Tibial nerve (tissue), 4 donors: ENCODE results near the gene COA7. TPM values are rescaled to one million over a fixed set of nuclear protein-coding genes. Genes with fewer than 3 reads are reported as not detected.
"Not testable (repeated sequence)": the region's sequence is repeated elsewhere in the genome, so short reads cannot be mapped to it uniquely, and the experiment has no call there.

ENCODE experiments used
- DNase-seq, 2 donors: peaks; one replicate each; pipeline ENCODE4 v3.0.0-alpha.2; 2019; ENCODE audit warnings: low spot score in 2 of 2
- H3K27ac ChIP-seq, 4 donors: fragments of 200-600 bp; sonication (generic) in 3 of 4; one replicate each; pipeline ENCODE4 v1.5.1; 2017 to 2019; ENCODE audit warnings: mild to moderate bottlenecking in 1 of 4
- H3K27me3 ChIP-seq, 2 donors: fragments of 200-600 bp; sonication (generic) in 1 of 2; one replicate each; pipeline versions ENCODE4 v1.5.1 to v1.6.0; 2017 to 2019
- H3K36me3 ChIP-seq, 3 donors: fragments of 200-600 bp; sonication (generic); one replicate each; pipeline ENCODE4 v1.5.1; 2018 to 2019
- H3K4me1 ChIP-seq, 4 donors: fragments of 200-600 bp; sonication (generic) in 3 of 4; one replicate each; pipeline ENCODE4 v1.5.1; 2017 to 2019
- H3K4me3 ChIP-seq, 4 donors: fragments of 200-600 bp; sonication (generic) in 3 of 4; one replicate each; pipeline ENCODE4 v1.5.1; 2017 to 2019; ENCODE audit warnings: mild to moderate bottlenecking in 1 of 4, moderate library complexity in 1 of 4
- H3K9me3 ChIP-seq, 4 donors: fragments of 200-600 bp; sonication (generic) in 3 of 4; one replicate each; pipeline ENCODE4 v1.5.1; 2017 to 2019
- CTCF ChIP-seq, 5 experiments: fragments of 200-600 bp in 3 of 5; fragments of 450-650 bp in 2 of 5; sonication (generic) in 3 of 5; IDR thresholded peaks; one replicate each; pipeline ENCODE4 v1.5.1; 2016 to 2019; ENCODE audit warnings: antibody characterized with exemption in 5 of 5, mild to moderate bottlenecking in 3 of 5, moderate library complexity in 2 of 5
- EP300 ChIP-seq, 2 donors: sonication (generic); formaldehyde crosslinking; IDR thresholded peaks; one replicate each; pipeline ENCODE4 v1.6.1; 2017; ENCODE audit warnings: antibody characterized with exemption in 2 of 2, mild to moderate bottlenecking in 1 of 2
- POLR2A ChIP-seq, 2 donors: fragments of 450-650 bp; IDR thresholded peaks; one replicate each; pipeline ENCODE4 v1.6.1; 2017; ENCODE audit warnings: antibody characterized with exemption in 2 of 2, mild to moderate bottlenecking in 2 of 2, moderate library complexity in 2 of 2
- WGBS, 2 donors: methylation state at CpG; one replicate each; pipeline ENCODE4 v1.1.5; 2018; 5-methylcytosine and 5-hydroxymethylcytosine counted together
- total RNA-seq, 4 donors: library from RNA; depleted of rRNA; stranded (reverse); fragments of >200 nt; gene quantifications; one replicate each; pipeline ENCODE4 v1.1.0, GENCODE V29; 2016

The COA7 gene
- total RNA-seq, 4 donors from 2014 or later = 7.5 to 10.5 (median 8.9) TPM

- no peak for DNase-seq
- Histone ChIP-seq H3K4me3 (no peak overlapping the region), H3K36me3 (no peaks in the 10 kb centered on the region), H3K9me3 (no peaks in the 10 kb centered on the region), H3K27me3 (no peaks in the 10 kb centered on the region), H3K27ac (no peak overlapping the region), H3K4me1 (peaks cover 0 to 20% (median 10%) of the 10 kb centered on the region in 4 donors)
- 80 to 87% methylated on average over 4 of the region's 4 CpGs for WGBS, 2 donors
- TF ChIP-seq CTCF (IDR thresholded peaks at IDR 0.05) = no peak
- TF ChIP-seq EP300 (IDR thresholded peaks at IDR 0.05) = no peak
- no peak for TF ChIP-seq POLR2A (IDR thresholded peaks at IDR 0.05)
Measured at GRCh38 chr1:52723260-52723659, 25.1 kb upstream of the COA7 start.

- 87 to 94% methylated on average over 6 of the region's 6 CpGs for WGBS, 2 donors
- H3K9me3 ChIP-seq, H3K4me1 ChIP-seq, H3K27ac ChIP-seq, H3K4me3 ChIP-seq, H3K36me3 ChIP-seq, H3K27me3 ChIP-seq, DNase-seq: not testable (repeated sequence)
Measured at GRCh38 chr1:52715296-52715695, 17.1 kb upstream of the COA7 start.

GRCh38 chr1:52713590-52713989 is 15.4 kb upstream of the COA7 start:
- no peak for DNase-seq

GRCh38 chr1:52709016-52709415 is 10.9 kb upstream of the COA7 start:
- Histone ChIP-seq H3K27ac (no peak overlapping the region), H3K36me3 (no peaks in the 10 kb centered on the region), H3K9me3 (no peaks in the 10 kb centered on the region), H3K27me3 (no peaks in the 10 kb centered on the region), H3K4me3 (no peak overlapping the region), H3K4me1 (no peaks in the 10 kb centered on the region)
- TF ChIP-seq CTCF (IDR thresholded peaks at IDR 0.05) (no peak), EP300 (IDR thresholded peaks at IDR 0.05) (no peak), POLR2A (IDR thresholded peaks at IDR 0.05) (no peak)
- WGBS, 2 donors = 64 to 66% methylated on average over 6 of the region's 6 CpGs
- no peak for DNase-seq

More at GRCh38 chr1:52713590-52713989, 15.4 kb upstream of the COA7 start:
- no peak overlapping the region for H3K27ac ChIP-seq
- 85 to 91% methylated on average over 4 of the region's 4 CpGs for WGBS, 2 donors
- H3K36me3 ChIP-seq = no peaks in the 10 kb centered on the region
- no peak for TF ChIP-seq CTCF (IDR thresholded peaks at IDR 0.05)
- TF ChIP-seq POLR2A (IDR thresholded peaks at IDR 0.05) = no peak
- TF ChIP-seq EP300 (IDR thresholded peaks at IDR 0.05) = no peak
- H3K4me1 ChIP-seq = no peaks in the 10 kb centered on the region
- H3K9me3 ChIP-seq = no peaks in the 10 kb centered on the region
- no peak overlapping the region for H3K4me3 ChIP-seq
- no peaks in the 10 kb centered on the region for H3K27me3 ChIP-seq

GRCh38 chr1:52707927-52708655 is 9.9 kb upstream of the COA7 start:
- Histone ChIP-seq H3K4me3 (no peak overlapping the region), H3K27me3 (no peaks in the 10 kb centered on the region), H3K27ac (peak overlapping the region in 1 of 4 donors; percentile 68), H3K9me3 (no peaks in the 10 kb centered on the region), H3K4me1 (peaks cover 0 to 3% (median 0%) of the 10 kb centered on the region in 4 donors), H3K36me3 (no peaks in the 10 kb centered on the region)
- 65 to 87% methylated on average over 5 of the region's 5 CpGs for WGBS, 2 donors
- no peak for DNase-seq
- TF ChIP-seq POLR2A (IDR thresholded peaks at IDR 0.05) (no peak), CTCF (IDR thresholded peaks at IDR 0.05) (no peak), EP300 (IDR thresholded peaks at IDR 0.05) (no peak)
